NCI-H2107 treated with DMSO at 0.1 percent for 48 hours (cell line): ENCODE results near the gene CCDC60.
A peak's percentile ranks its signal among the peaks of the same experiment; 100 is the strongest.
"Not testable (repeated sequence)": the region's sequence is repeated elsewhere in the genome, so short reads cannot be mapped to it uniquely, and the experiment has no call there.

Experiments used
- DNase-seq: peaks from one replicate; lab custom pipeline; 2025; ENCODE audit not compliant: unreplicated experiment; lab: John Stamatoyannopoulos, UW

The CCDC60 gene

GRCh38 chr12:119338593-119339363 lies 4.2 kb downstream of the CCDC60 start:
- DNase-seq = no peak

GRCh38 chr12:119340578-119340977 lies 6.0 kb downstream of the CCDC60 start:
- no peak for DNase-seq

GRCh38 chr12:119341020-119341419 lies 6.5 kb downstream of the CCDC60 start:
- no peak for DNase-seq

GRCh38 chr12:119341988-119342387 lies 7.5 kb downstream of the CCDC60 start:
- DNase-seq = no peak

GRCh38 chr12:119343130-119343529 lies 8.6 kb downstream of the CCDC60 start:
- no peak for DNase-seq

GRCh38 chr12:119354172-119354571 lies 19.6 kb downstream of the CCDC60 start:
- peak; percentile 93 for DNase-seq

GRCh38 chr12:119360366-119360765 lies 25.8 kb downstream of the CCDC60 start:
- DNase-seq = not testable (repeated sequence)

- DNase-seq = peak; percentile 67
Measured at GRCh38 chr12:119363037-119363436, 28.5 kb downstream of the CCDC60 start.

- peak; percentile 81 for DNase-seq
Measured at GRCh38 chr12:119363490-119363889, 29.0 kb downstream of the CCDC60 start.

- no peak for DNase-seq
Measured at GRCh38 chr12:119365451-119365850, 30.9 kb downstream of the CCDC60 start.

GRCh38 chr12:119366007-119366406 lies 31.5 kb downstream of the CCDC60 start:
- DNase-seq = no peak

GRCh38 chr12:119369161-119369560 lies 34.6 kb downstream of the CCDC60 start:
- DNase-seq = no peak

- DNase-seq = peak; percentile 99
Measured at GRCh38 chr12:119369907-119370546, 35.5 kb downstream of the CCDC60 start.

- DNase-seq = peak; percentile 26
Measured at GRCh38 chr12:119372540-119372939, 38.0 kb downstream of the CCDC60 start.

- DNase-seq = no peak
Measured at GRCh38 chr12:119373001-119373400, 38.5 kb downstream of the CCDC60 start.

- no peak for DNase-seq
Measured at GRCh38 chr12:119373666-119374065, 39.1 kb downstream of the CCDC60 start.

- no peak for DNase-seq
Measured at GRCh38 chr12:119374635-119375034, 40.1 kb downstream of the CCDC60 start.

GRCh38 chr12:119375075-119375882 lies 40.8 kb downstream of the CCDC60 start:
- DNase-seq = no peak

- no peak for DNase-seq
Measured at GRCh38 chr12:119375883-119376190, 41.3 kb downstream of the CCDC60 start.

- DNase-seq = no peak
Measured at GRCh38 chr12:119378903-119379302, 44.4 kb downstream of the CCDC60 start.

GRCh38 chr12:119381471-119382235 lies 47.1 kb downstream of the CCDC60 start:
- DNase-seq = no peak
